ENCODE results near the gene RMI1. TPM values are rescaled to one million over a fixed set of nuclear protein-coding genes. Genes with fewer than 3 reads are reported as not detected.

RMI1 gene
- total RNA-seq, 1 donor from 2014 or later, result 6.3 TPM

DNA sequence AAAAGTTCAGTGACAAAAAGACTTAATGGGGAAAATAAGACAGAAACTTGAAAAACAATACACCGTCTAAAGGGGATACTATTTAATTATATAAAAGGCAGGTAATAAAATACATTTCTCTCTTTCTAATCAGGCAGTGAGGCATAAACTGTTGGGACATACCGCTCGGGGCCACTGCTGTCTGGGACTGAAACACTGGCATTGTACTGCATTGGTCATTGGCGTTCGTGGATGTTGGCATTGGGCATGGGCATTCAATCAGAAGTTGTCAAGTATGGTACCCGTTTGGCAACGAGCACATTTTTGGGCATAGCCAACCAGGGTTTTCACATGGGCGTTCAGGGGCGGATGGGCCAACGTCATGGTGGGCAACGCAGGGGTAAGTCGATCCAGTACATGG is 5.3 kb upstream of the RMI1 start:
- Mint-ChIP-seq H3K4me1 (ENCODE audit: low read depth, unreplicated experiment) (peaks cover 37% of the 10 kb centered on the region), H3K36me3 (ENCODE audit: low read depth, unreplicated experiment) (peaks cover 31% of the 10 kb centered on the region), H3K27me3 (ENCODE audit: low read depth, unreplicated experiment) (no peaks in the 10 kb centered on the region), H3K27ac (ENCODE audit: unreplicated experiment) (no peak overlapping the region), H3K4me3 (ENCODE audit: unreplicated experiment) (no peak overlapping the region), H3K9me3 (ENCODE audit: unreplicated experiment) (no peaks in the 10 kb centered on the region)
- Histone ChIP-seq H4K20me1 (ENCODE audit: insufficient read depth, low read length) (peaks cover 90% of the 10 kb centered on the region), H3K27ac (ENCODE audit: low read depth, low read length) (no peak overlapping the region), H3K27me3 (ENCODE audit: insufficient read depth, low read length) (no peaks in the 10 kb centered on the region), H3K79me2 (ENCODE audit: insufficient read depth, low read length) (peaks cover 91% of the 10 kb centered on the region), H3K4me3 (ENCODE audit: insufficient read depth, low read depth, low read length) (no peak overlapping the region), H3K4me1 (ENCODE audit: insufficient read depth, low read length) (no peaks in the 10 kb centered on the region), H3K4me2 (ENCODE audit: low read length) (peak overlapping the region; percentile 2), H3K9ac (ENCODE audit: low read length) (no peak overlapping the region), H2AFZ (ENCODE audit: low read depth, low read length) (no peak overlapping the region), H3K9me3 (ENCODE audit: insufficient read depth, low read depth, low read length) (no peaks in the 10 kb centered on the region), H3K36me3 (ENCODE audit: insufficient read depth, low read length) (peaks cover 73% of the 10 kb centered on the region)
- no peak for TF ChIP-seq EZH2 (IDR thresholded peaks at IDR 0.05; ENCODE audit: insufficient read depth, low read length)
- TF ChIP-seq, protein P1, sequence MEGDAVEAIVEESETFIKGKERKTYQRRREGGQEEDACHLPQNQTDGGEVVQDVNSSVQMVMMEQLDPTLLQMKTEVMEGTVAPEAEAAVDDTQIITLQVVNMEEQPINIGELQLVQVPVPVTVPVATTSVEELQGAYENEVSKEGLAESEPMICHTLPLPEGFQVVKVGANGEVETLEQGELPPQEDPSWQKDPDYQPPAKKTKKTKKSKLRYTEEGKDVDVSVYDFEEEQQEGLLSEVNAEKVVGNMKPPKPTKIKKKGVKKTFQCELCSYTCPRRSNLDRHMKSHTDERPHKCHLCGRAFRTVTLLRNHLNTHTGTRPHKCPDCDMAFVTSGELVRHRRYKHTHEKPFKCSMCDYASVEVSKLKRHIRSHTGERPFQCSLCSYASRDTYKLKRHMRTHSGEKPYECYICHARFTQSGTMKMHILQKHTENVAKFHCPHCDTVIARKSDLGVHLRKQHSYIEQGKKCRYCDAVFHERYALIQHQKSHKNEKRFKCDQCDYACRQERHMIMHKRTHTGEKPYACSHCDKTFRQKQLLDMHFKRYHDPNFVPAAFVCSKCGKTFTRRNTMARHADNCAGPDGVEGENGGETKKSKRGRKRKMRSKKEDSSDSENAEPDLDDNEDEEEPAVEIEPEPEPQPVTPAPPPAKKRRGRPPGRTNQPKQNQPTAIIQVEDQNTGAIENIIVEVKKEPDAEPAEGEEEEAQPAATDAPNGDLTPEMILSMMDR (IDR thresholded peaks at IDR 0.05; ENCODE audit: insufficient read depth, low read depth, low read length), result no peak
- DNase-seq (ENCODE audit: low read depth) (no peak), FAIRE-seq (no peak)

DNA sequence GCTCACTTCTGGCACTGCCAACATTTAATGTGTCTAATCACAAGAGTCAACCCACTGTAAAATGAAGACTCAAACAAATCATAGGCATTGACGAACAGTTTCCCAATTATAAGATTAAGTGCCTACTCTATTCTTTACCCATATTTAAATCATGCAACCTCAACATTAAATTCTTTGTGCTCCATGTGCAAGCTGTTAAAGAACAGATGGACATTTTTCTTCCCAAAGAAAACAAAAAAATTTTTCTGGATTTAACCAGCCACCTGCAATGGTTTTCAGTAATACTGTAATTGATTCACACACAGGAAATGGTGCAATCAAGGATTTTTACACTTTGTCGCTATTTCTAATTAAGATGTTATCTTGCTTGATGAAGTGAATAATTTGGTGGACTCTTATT is 4.2 kb upstream of the RMI1 start:
- Histone ChIP-seq H3K27me3 (ENCODE audit: insufficient read depth, low read length) (no peaks in the 10 kb centered on the region), H3K4me2 (ENCODE audit: low read length) (peak overlapping the region; percentile 91), H3K36me3 (ENCODE audit: insufficient read depth, low read length) (peaks cover 64% of the 10 kb centered on the region), H3K4me1 (ENCODE audit: insufficient read depth, low read length) (no peaks in the 10 kb centered on the region), H3K9me3 (ENCODE audit: insufficient read depth, low read depth, low read length) (no peaks in the 10 kb centered on the region), H2AFZ (ENCODE audit: low read depth, low read length) (no peak overlapping the region), H3K9ac (ENCODE audit: low read length) (peak overlapping the region; percentile 100), H3K27ac (ENCODE audit: low read depth, low read length) (no peak overlapping the region), H4K20me1 (ENCODE audit: insufficient read depth, low read length) (peaks cover 80% of the 10 kb centered on the region), H3K4me3 (ENCODE audit: insufficient read depth, low read depth, low read length) (no peak overlapping the region), H3K79me2 (ENCODE audit: insufficient read depth, low read length) (peaks cover 96% of the 10 kb centered on the region)
- H3K4me3 Mint-ChIP-seq (ENCODE audit: unreplicated experiment), result peak overlapping the region; percentile 100
- no peaks in the 10 kb centered on the region for H3K9me3 Mint-ChIP-seq (ENCODE audit: unreplicated experiment)
- peaks cover 37% of the 10 kb centered on the region for H3K4me1 Mint-ChIP-seq (ENCODE audit: low read depth, unreplicated experiment)
- TF ChIP-seq, protein P1 (IDR thresholded peaks at IDR 0.05; ENCODE audit: insufficient read depth, low read depth, low read length), result no peak
- no peak for TF ChIP-seq EZH2 (IDR thresholded peaks at IDR 0.05; ENCODE audit: insufficient read depth, low read length)
- no peaks in the 10 kb centered on the region for H3K27me3 Mint-ChIP-seq (ENCODE audit: low read depth, unreplicated experiment)
- FAIRE-seq (no peak), DNase-seq (ENCODE audit: low read depth) (no peak)
- peaks cover 29% of the 10 kb centered on the region for H3K36me3 Mint-ChIP-seq (ENCODE audit: low read depth, unreplicated experiment)
- no peak overlapping the region for H3K27ac Mint-ChIP-seq (ENCODE audit: unreplicated experiment)

DNA sequence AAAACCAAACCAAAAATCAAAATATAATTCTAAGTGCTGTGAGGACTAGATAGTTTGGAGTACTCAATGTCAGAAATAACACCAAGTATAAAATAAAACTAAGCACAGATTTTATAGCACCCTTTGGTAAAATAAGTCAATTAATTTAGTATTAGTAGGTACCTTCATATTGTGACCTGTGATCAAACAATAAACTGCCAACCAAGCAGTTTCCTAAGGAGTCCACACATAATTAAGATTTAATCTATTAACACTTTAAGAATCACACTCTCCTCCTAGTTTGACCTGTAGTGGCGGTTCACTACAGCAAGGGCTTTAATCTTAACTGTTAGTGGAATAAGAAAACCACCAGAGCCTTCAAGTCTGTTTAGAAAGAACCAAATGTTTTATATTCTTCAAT is 3.4 kb upstream of the RMI1 start:
- Histone ChIP-seq H3K9me3 (ENCODE audit: insufficient read depth, low read depth, low read length) (no peaks in the 10 kb centered on the region), H3K4me1 (ENCODE audit: insufficient read depth, low read length) (no peaks in the 10 kb centered on the region), H3K27me3 (ENCODE audit: insufficient read depth, low read length) (no peaks in the 10 kb centered on the region), H3K79me2 (ENCODE audit: insufficient read depth, low read length) (peaks cover 98% of the 10 kb centered on the region), H3K27ac (ENCODE audit: low read depth, low read length) (no peak overlapping the region), H3K36me3 (ENCODE audit: insufficient read depth, low read length) (peaks cover 56% of the 10 kb centered on the region), H4K20me1 (ENCODE audit: insufficient read depth, low read length) (peaks cover 71% of the 10 kb centered on the region), H3K4me2 (ENCODE audit: low read length) (peak overlapping the region; percentile 91), H3K9ac (ENCODE audit: low read length) (peak overlapping the region; percentile 100), H2AFZ (ENCODE audit: low read depth, low read length) (no peak overlapping the region), H3K4me3 (ENCODE audit: insufficient read depth, low read depth, low read length) (peak overlapping the region; percentile 100)
- peaks cover 30% of the 10 kb centered on the region for H3K4me1 Mint-ChIP-seq (ENCODE audit: low read depth, unreplicated experiment)
- peaks cover 21% of the 10 kb centered on the region for H3K36me3 Mint-ChIP-seq (ENCODE audit: low read depth, unreplicated experiment)
- H3K27me3 Mint-ChIP-seq (ENCODE audit: low read depth, unreplicated experiment), result no peaks in the 10 kb centered on the region
- H3K27ac Mint-ChIP-seq (ENCODE audit: unreplicated experiment), result no peak overlapping the region
- TF ChIP-seq EZH2 (IDR thresholded peaks at IDR 0.05; ENCODE audit: insufficient read depth, low read length), result no peak
- TF ChIP-seq, protein P1 (IDR thresholded peaks at IDR 0.05; ENCODE audit: insufficient read depth, low read depth, low read length), result no peak
- no peaks in the 10 kb centered on the region for H3K9me3 Mint-ChIP-seq (ENCODE audit: unreplicated experiment)
- no peak for FAIRE-seq
- DNase-seq (ENCODE audit: low read depth), result no peak
- H3K4me3 Mint-ChIP-seq (ENCODE audit: unreplicated experiment), result peak overlapping the region; percentile 100

Measured in astrocyte (in vitro differentiated cells and primary cell).